Left hindlimb (tissue), 1 donor: ENCODE results near the gene POLE.
A peak's percentile ranks its signal among the peaks of the same experiment; 100 is the strongest.
"Not testable (repeated sequence)": the region's sequence is repeated elsewhere in the genome, so short reads cannot be mapped to it uniquely, and the experiment has no call there.

Experiments
- DNase-seq: peaks from one replicate; pipeline ENCODE4 v3.0.0-alpha.2; 2018

POLE gene

GRCh38 chr12:132717011-132717410 is 29.9 kb upstream of the POLE start:
- no peak for DNase-seq

- DNase-seq: no peak
These were observed 29.2 kb upstream of the POLE start for GRCh38 chr12:132716356-132716755.

GRCh38 chr12:132715874-132716273 is 28.7 kb upstream of the POLE start:
- no peak for DNase-seq

- DNase-seq: no peak
These were observed 26.0 kb upstream of the POLE start for GRCh38 chr12:132713123-132713522.

- no peak for DNase-seq
These were observed 24.1 kb upstream of the POLE start for GRCh38 chr12:132711080-132711843.

- peak; percentile 87 for DNase-seq
These were observed 23.4 kb upstream of the POLE start, which contains the start of gene PGAM5 for GRCh38 chr12:132710405-132711079. PGAM5 (plus strand) TSS chr12:132710842; CDS start chr12:132710877, 35 bp downstream.

GRCh38 chr12:132710043-132710404 is 22.9 kb upstream of the POLE start:
- DNase-seq: peak; percentile 44

GRCh38 chr12:132708150-132708549 is 21.0 kb upstream of the POLE start:
- no peak for DNase-seq

GRCh38 chr12:132707241-132707640 is 20.1 kb upstream of the POLE start:
- no peak for DNase-seq

- no peak for DNase-seq
These were observed 16.5 kb upstream of the POLE start for GRCh38 chr12:132703641-132704040.

- DNase-seq: no peak
These were observed 15.5 kb upstream of the POLE start for GRCh38 chr12:132702640-132703039.

- DNase-seq: no peak
These were observed 13.2 kb upstream of the POLE start for GRCh38 chr12:132700212-132700822.

- DNase-seq: no peak
These were observed 11.2 kb upstream of the POLE start for GRCh38 chr12:132698341-132698740.

- no peak for DNase-seq
These were observed 8.3 kb upstream of the POLE start for GRCh38 chr12:132695431-132695830.

- DNase-seq: not testable (repeated sequence)
These were observed 7.7 kb upstream of the POLE start for GRCh38 chr12:132694888-132695287.

GRCh38 chr12:132692030-132692429 is 4.9 kb upstream of the POLE start:
- DNase-seq: not testable (repeated sequence)

- no peak for DNase-seq
These were observed 3.0 kb upstream of the POLE start for GRCh38 chr12:132690112-132690511.

GRCh38 chr12:132689227-132689626 is 2.1 kb upstream of the POLE start:
- DNase-seq: no peak

GRCh38 chr12:132686825-132687210 is 324 bp downstream of the POLE start:
- peak; percentile 67 for DNase-seq

GRCh38 chr12:132685400-132685799 is 1.7 kb downstream of the POLE start:
- DNase-seq: no peak

- no peak for DNase-seq
These were observed 9.7 kb downstream of the POLE start for GRCh38 chr12:132677492-132677891.

- DNase-seq: no peak
These were observed 11.2 kb downstream of the POLE start for GRCh38 chr12:132675757-132676432.

- no peak for DNase-seq
These were observed 12.6 kb downstream of the POLE start for GRCh38 chr12:132674561-132674960.
